ENCODE data around the gene TSC22D4.
A peak's percentile ranks its signal among the peaks of the same experiment; 100 is the strongest.

The TSC22D4 gene

DNA sequence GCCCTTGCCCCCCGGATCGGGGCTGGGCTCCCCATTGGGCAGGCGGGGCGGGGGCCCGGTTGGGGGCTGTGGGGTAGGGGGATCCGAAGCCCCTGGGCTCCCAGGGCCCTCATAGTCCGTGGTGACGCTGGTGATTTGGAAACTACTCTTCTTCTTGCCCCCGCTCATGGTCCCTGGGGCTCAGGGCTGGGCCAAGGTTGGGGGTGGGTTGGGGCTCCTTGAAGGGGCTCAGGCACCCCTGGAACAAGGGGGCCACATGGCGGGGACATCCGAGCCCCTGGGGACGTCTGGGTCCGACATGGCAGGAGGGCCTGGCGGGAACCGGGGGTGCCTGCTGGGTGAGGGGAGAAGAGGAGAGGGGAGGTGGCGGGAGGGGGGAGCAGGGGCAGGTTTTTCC lies 1.1 kb downstream of the TSC22D4 start:
- no peak for DNase-seq (ENCODE audit: low read depth)
- peak overlapping the region; percentile 94 for H3K4me3 ChIP-seq (ENCODE audit: low read length)
- no peak for TF ChIP-seq CTCF (conservative IDR thresholded peaks at IDR 0.05; ENCODE audit: low read length)

DNA sequence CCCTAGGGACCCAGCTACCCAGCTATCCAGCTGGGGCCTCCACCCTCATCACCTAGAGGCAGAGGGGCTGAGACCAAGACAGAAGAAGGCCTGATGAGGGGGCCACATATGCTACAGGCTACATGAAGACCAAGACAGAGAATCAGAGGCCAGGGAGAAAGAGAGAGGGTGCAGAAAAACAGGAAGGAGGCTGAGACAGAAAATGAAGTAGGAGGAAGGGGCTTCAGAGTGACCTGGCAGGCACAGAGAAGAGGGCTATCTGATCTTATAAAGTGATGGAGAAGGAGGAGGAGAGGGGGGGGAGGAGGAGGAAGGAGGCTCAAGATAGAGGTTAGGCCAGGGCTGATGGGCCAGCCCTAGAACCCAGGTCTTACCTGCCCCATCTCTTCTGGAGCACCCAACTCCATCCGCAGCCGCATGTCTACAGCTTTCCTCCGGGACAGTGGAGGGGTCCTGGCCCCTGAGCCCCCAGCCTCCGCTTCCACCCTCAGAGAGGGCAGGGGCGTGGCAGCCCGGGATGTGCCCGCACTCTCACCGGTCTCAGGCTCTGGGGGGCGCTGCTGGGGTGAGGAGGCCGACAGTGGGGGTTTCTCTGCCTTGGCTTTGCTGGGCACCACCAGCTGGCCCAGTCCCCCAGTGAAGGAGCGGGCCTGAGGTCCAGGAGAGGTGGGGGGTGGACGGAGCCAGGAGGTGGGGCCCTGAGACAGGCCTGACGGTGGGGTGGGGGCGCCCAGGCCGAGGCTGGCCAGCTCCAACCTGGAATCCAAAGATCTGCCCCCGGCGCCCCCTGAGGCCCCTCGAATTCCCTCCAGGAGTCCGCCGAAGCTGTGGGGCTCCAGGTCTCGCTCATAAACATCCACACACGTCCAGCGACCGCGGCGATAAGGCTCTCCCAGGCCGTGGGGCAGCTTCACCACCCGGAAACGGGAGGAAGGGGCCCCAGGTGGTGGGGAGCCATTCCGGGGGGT lies 1.8 kb downstream of the TSC22D4 start:
- peak overlapping the region; percentile 94 for H3K4me3 ChIP-seq (ENCODE audit: low read length)
- DNase-seq (ENCODE audit: low read depth): no peak
- peak; percentile 38 for TF ChIP-seq CTCF (conservative IDR thresholded peaks at IDR 0.05; ENCODE audit: low read length)

GRCh38 chr7:100476101-100476780 lies 2.8 kb downstream of the TSC22D4 start:
- DNase-seq (ENCODE audit: low read depth): no peak
- H3K4me3 ChIP-seq (ENCODE audit: low read length): peak overlapping the region; percentile 94
- no peak for TF ChIP-seq CTCF (conservative IDR thresholded peaks at IDR 0.05; ENCODE audit: low read length)

GRCh38 chr7:100475549-100475948 lies 3.5 kb downstream of the TSC22D4 start:
- TF ChIP-seq CTCF (conservative IDR thresholded peaks at IDR 0.05; ENCODE audit: low read length): no peak
- DNase-seq (ENCODE audit: low read depth): no peak
- peak overlapping the region; percentile 94 for H3K4me3 ChIP-seq (ENCODE audit: low read length)

GRCh38 chr7:100472854-100473499 lies 6.0 kb downstream of the TSC22D4 start:
- H3K4me3 ChIP-seq (ENCODE audit: low read length): no peak overlapping the region
- TF ChIP-seq CTCF (conservative IDR thresholded peaks at IDR 0.05; ENCODE audit: low read length): no peak
- peak; percentile 32 for DNase-seq (ENCODE audit: low read depth)

DNA sequence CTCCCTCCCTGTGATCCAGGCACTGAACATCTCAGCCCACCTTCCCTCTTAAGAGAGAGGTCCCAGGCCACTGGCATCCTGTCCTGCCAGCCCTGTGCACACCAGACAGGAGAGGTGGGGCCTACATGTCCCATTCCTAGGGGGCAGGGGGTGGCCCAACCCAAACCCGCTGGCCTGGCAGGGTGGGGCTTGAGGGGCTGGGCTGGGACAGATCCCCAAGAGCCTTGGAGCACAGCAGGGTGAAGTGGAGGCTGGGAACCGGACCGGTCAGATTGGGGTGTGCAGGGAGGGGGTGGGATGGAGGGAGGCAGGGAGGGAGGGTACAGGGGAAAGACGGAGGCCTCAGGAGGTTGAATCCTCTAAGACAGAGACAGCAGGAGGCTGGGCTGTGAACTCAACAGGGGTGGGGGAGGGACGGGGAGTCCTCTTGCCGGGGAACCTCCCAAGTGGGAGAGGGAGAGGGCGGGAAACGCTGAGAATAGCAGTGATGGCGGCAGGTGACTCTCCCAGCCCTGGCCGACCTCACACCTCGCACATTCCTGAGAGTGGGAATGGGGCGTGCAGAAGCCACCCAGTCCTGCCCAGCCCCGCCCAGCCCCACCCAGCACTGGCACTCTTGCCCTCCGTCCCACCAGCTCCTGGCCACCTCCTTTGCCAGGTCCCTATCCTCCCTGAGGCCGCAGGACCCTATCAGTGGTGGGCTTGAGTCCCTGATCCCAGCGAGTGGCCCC lies 6.7 kb downstream of the TSC22D4 start:
- DNase-seq (ENCODE audit: low read depth): no peak
- no peak overlapping the region for H3K4me3 ChIP-seq (ENCODE audit: low read length)
- TF ChIP-seq CTCF (conservative IDR thresholded peaks at IDR 0.05; ENCODE audit: low read length): no peak
